Lower lobe of right lung (tissue), 2 donors: ENCODE results near the gene EHMT1. TPM values are rescaled to one million over a fixed set of nuclear protein-coding genes. Genes with fewer than 3 reads are reported as not detected.

Experiments
- ATAC-seq, 2 donors: fragments of 200-7000 bp; cut with Tn5 transposase; one replicate each; pipeline ENCODE4 v1.9.1; 2020 to 2022; ENCODE audit warnings: mild to moderate bottlenecking in 2 of 2, moderate library complexity in 2 of 2
- DNase-seq: peaks from one replicate; pipeline ENCODE4 v3.0.0-alpha.2; 2020
- H3K27ac ChIP-seq: fragments of 200-600 bp; one replicate; pipeline ENCODE4 v1.8.0; 2022
- H3K27me3 ChIP-seq: fragments of 200-600 bp; one replicate; pipeline ENCODE4 v1.8.0; 2022; ENCODE audit warnings: low read depth
- H3K36me3 ChIP-seq: fragments of 200-600 bp; one replicate; pipeline ENCODE4 v1.8.0; 2022; ENCODE audit warnings: mild to moderate bottlenecking
- H3K4me1 ChIP-seq: fragments of 200-600 bp; one replicate; pipeline ENCODE4 v1.8.0; 2022
- H3K4me3 ChIP-seq: fragments of 200-600 bp; one replicate; pipeline ENCODE4 v1.8.0; 2022; ENCODE audit warnings: mild to moderate bottlenecking
- H3K9me3 ChIP-seq: fragments of 200-600 bp; one replicate; pipeline ENCODE4 v1.8.0; 2022
- CTCF ChIP-seq: fragments of 200-600 bp; IDR thresholded peaks from one replicate; pipeline ENCODE4 v1.8.0; 2022; ENCODE audit warnings: antibody characterized with exemption, mild to moderate bottlenecking
- intact Hi-C: fragments of 100-400 bp; cut with DNase I; formaldehyde crosslinking; loops from one replicate; pipeline ENCODE4 v1.11.0; 2022
- total RNA-seq: library from RNA; stranded (reverse); fragmentation: NEBNext Ultra II Directional; extraction: Animal tissue kit (Norgen Biotek cat#: 25700); gene quantifications from one replicate; pipeline ENCODE4 v1.2.1, GENCODE V29; 2021
- donor health status: DM: no; HTN: yes; CAD: no; lungs with severe emphysema.

Gene EHMT1
- total RNA-seq, 1 donor from 2014 or later, result 73.5 TPM

- Histone ChIP-seq H3K4me3 (no peak overlapping the region), H3K27me3 (no peaks in the 10 kb centered on the region), H3K4me1 (peaks cover 16% of the 10 kb centered on the region), H3K36me3 (peaks cover 52% of the 10 kb centered on the region), H3K27ac (no peak overlapping the region), H3K9me3 (no peaks in the 10 kb centered on the region)
- intact Hi-C loops, result no loop called here
- TF ChIP-seq CTCF, result no peak
- ATAC-seq (no peak), DNase-seq (no peak)
These were observed 108.0 kb downstream of the EHMT1 start for GRCh38 chr9:137726764-137727163.

- Histone ChIP-seq H3K4me1 (peaks cover 12% of the 10 kb centered on the region), H3K27ac (no peak overlapping the region), H3K4me3 (no peak overlapping the region), H3K9me3 (no peaks in the 10 kb centered on the region), H3K36me3 (peaks cover 60% of the 10 kb centered on the region), H3K27me3 (no peaks in the 10 kb centered on the region)
- no peak for ATAC-seq
- DNase-seq, result no peak
- no peak for TF ChIP-seq CTCF
- intact Hi-C loops, result no loop called here
These were observed 108.9 kb downstream of the EHMT1 start for GRCh38 chr9:137727716-137728115.

GRCh38 chr9:137728444-137729311 lies 109.9 kb downstream of the EHMT1 start:
- no peak for TF ChIP-seq CTCF
- H3K4me3 ChIP-seq, result no peak overlapping the region
- H3K36me3 ChIP-seq, result peaks cover 66% of the 10 kb centered on the region
- DNase-seq, result no peak
- H3K4me1 ChIP-seq, result peaks cover 8% of the 10 kb centered on the region
- no peak overlapping the region for H3K27ac ChIP-seq
- intact Hi-C loops, result no loop called here
- H3K9me3 ChIP-seq, result no peaks in the 10 kb centered on the region
- no peak for ATAC-seq
- H3K27me3 ChIP-seq, result no peaks in the 10 kb centered on the region

GRCh38 chr9:137731216-137731946 lies 112.6 kb downstream of the EHMT1 start:
- peaks cover 61% of the 10 kb centered on the region for H3K36me3 ChIP-seq
- no peak for DNase-seq

More at GRCh38 chr9:137731216-137731946, 112.6 kb downstream of the EHMT1 start:
- no peak overlapping the region for H3K4me3 ChIP-seq
- no peak for ATAC-seq
- no peaks in the 10 kb centered on the region for H3K4me1 ChIP-seq
- no peaks in the 10 kb centered on the region for H3K9me3 ChIP-seq
- no peaks in the 10 kb centered on the region for H3K27me3 ChIP-seq
- intact Hi-C loops, result no loop called here
- no peak for TF ChIP-seq CTCF
- no peak overlapping the region for H3K27ac ChIP-seq
